DOHH2 (cell line): Measurements from ENCODE around the gene NAB2.

ENCODE experiments used
- H3F3A ChIP-seq: fragments of 200-600 bp; sonication (generic), shearing (Covaris generic); 2 replicates; pipeline ENCODE4 v1.6.0; 2016; ENCODE audit warnings: antibody characterized with exemption, mild to moderate bottlenecking; ENCODE audit not compliant: control insufficient read depth, insufficient read depth
- H3K27ac ChIP-seq: fragments of 200-600 bp; sonication (generic); 2 replicates; pipeline ENCODE4 v1.5.1; 2014; ENCODE audit warnings: low read depth, mild to moderate bottlenecking, low read length, moderate library complexity
- H3K27me3 ChIP-seq: fragments of 200-600 bp; sonication (generic); 2 replicates; pipeline ENCODE4 v1.6.1; 2014; ENCODE audit warnings: mild to moderate bottlenecking, low read length, mixed read lengths; ENCODE audit not compliant: control insufficient read depth
- H3K36me3 ChIP-seq: fragments of 200-600 bp; sonication (generic); 2 replicates; pipeline ENCODE4 v1.6.1; 2014; ENCODE audit warnings: mild to moderate bottlenecking, low read length, moderate library complexity, mixed read lengths; ENCODE audit not compliant: control insufficient read depth
- H3K4me1 ChIP-seq: fragments of 200-600 bp; sonication (generic); 2 replicates; pipeline ENCODE4 v1.6.1; 2014; ENCODE audit warnings: mild to moderate bottlenecking, low read length, mixed read lengths; ENCODE audit not compliant: control insufficient read depth
- H3K4me2 ChIP-seq: fragments of 200-600 bp; sonication (generic); 2 replicates; pipeline ENCODE4 v1.6.0; 2014; ENCODE audit warnings: mild to moderate bottlenecking, low read length, moderate library complexity
- H3K4me3 ChIP-seq: fragments of 200-600 bp; sonication (generic); 2 replicates; pipeline ENCODE4 v1.5.1; 2014; ENCODE audit warnings: mild to moderate bottlenecking, low read length, mixed read lengths
- H3K79me2 ChIP-seq: fragments of 200-600 bp; sonication (generic); 2 replicates; pipeline ENCODE4 v1.6.1; 2014; ENCODE audit warnings: mild to moderate bottlenecking, low read length, mixed read lengths; ENCODE audit not compliant: control insufficient read depth
- H3K9me2 ChIP-seq: fragments of 200-600 bp; sonication (generic); replicated peaks from 2 replicates; pipeline ENCODE4 v1.6.1; 2014; ENCODE audit warnings: mild to moderate bottlenecking, low read length, mixed read lengths; ENCODE audit not compliant: control insufficient read depth
- H3K9me3 ChIP-seq: fragments of 200-600 bp; sonication (generic); 2 replicates; pipeline ENCODE4 v1.6.1; 2014; ENCODE audit warnings: antibody characterized with exemption, low read length, mixed read lengths; ENCODE audit not compliant: control insufficient read depth, insufficient read depth
- H4K20me1 ChIP-seq: fragments of 200-600 bp; sonication (generic); 2 replicates; pipeline ENCODE4 v1.6.0; 2014; ENCODE audit warnings: low read depth, mild to moderate bottlenecking, antibody characterized with exemption, low read length, moderate library complexity; ENCODE audit not compliant: control insufficient read depth, insufficient read depth
- CTCF ChIP-seq: fragments of 200-600 bp; sonication (generic); IDR thresholded peaks from one replicate; pipeline ENCODE4 v1.5.1; 2014; ENCODE audit warnings: antibody characterized with exemption, mild to moderate bottlenecking, low read depth, low read length; ENCODE audit not compliant: poor library complexity, severe bottlenecking
- EZH2phosphoT487 ChIP-seq: fragments of 200-600 bp; sonication (generic); IDR thresholded peaks from 2 replicates; pipeline ENCODE4 v1.6.1; 2017; ENCODE audit warnings: borderline replicate concordance, mild to moderate bottlenecking, antibody characterized with exemption, low read length, moderate library complexity, mixed read lengths

Gene NAB2

GRCh38 chr12:57107456-57108155 lies 18.7 kb downstream of the NAB2 start:
- Histone ChIP-seq H3K9me2 (no peaks in the 10 kb centered on the region), H4K20me1 (peaks cover 22% of the 10 kb centered on the region; the same call in 1 of the 2 replicates), H3K4me1 (peaks cover 38% of the 10 kb centered on the region), H3K27me3 (no peaks in the 10 kb centered on the region), H3K9me3 (no peaks in the 10 kb centered on the region), H3K79me2 (peaks cover 58% of the 10 kb centered on the region), H3K4me3 (no peak overlapping the region), H3K4me2 (no peak overlapping the region), H3K27ac (no peak overlapping the region), H3K36me3 (peaks cover 76% of the 10 kb centered on the region), H3F3A (no peaks in the 10 kb centered on the region)
- no peak for TF ChIP-seq CTCF
- TF ChIP-seq EZH2phosphoT487: no peak

GRCh38 chr12:57109207-57110103 lies 20.5 kb downstream of the NAB2 start:
- no peaks in the 10 kb centered on the region for H3K27me3 ChIP-seq
- peak overlapping the region; percentile 92 for H3K4me2 ChIP-seq
- TF ChIP-seq CTCF: no peak
- no peak for TF ChIP-seq EZH2phosphoT487
- H4K20me1 ChIP-seq: peaks cover 22% of the 10 kb centered on the region; the same call in 1 of the 2 replicates
- peaks cover 42% of the 10 kb centered on the region for H3K4me1 ChIP-seq
- peaks cover 58% of the 10 kb centered on the region for H3K79me2 ChIP-seq
- H3K4me3 ChIP-seq: peak overlapping the region; percentile 83
- H3K27ac ChIP-seq: peak overlapping the region; percentile 90
- no peaks in the 10 kb centered on the region for H3F3A ChIP-seq
- H3K36me3 ChIP-seq: peaks cover 62% of the 10 kb centered on the region
- no peaks in the 10 kb centered on the region for H3K9me3 ChIP-seq
- H3K9me2 ChIP-seq: no peaks in the 10 kb centered on the region

GRCh38 chr12:57110104-57111030 lies 21.5 kb downstream of the NAB2 start:
- H3K79me2 ChIP-seq: peaks cover 58% of the 10 kb centered on the region
- no peaks in the 10 kb centered on the region for H3F3A ChIP-seq
- H3K36me3 ChIP-seq: peaks cover 53% of the 10 kb centered on the region
- peak overlapping the region; percentile 83 for H3K4me3 ChIP-seq
- H3K27me3 ChIP-seq: no peaks in the 10 kb centered on the region
- H3K4me1 ChIP-seq: peaks cover 42% of the 10 kb centered on the region
- peak overlapping the region; percentile 90 for H3K27ac ChIP-seq
- no peak for TF ChIP-seq EZH2phosphoT487
- TF ChIP-seq CTCF: peak; percentile 35
- no peaks in the 10 kb centered on the region for H3K9me2 ChIP-seq
- H3K4me2 ChIP-seq: peak overlapping the region; percentile 92
- H4K20me1 ChIP-seq: peaks cover 22% of the 10 kb centered on the region; the same call in 1 of the 2 replicates
- H3K9me3 ChIP-seq: no peaks in the 10 kb centered on the region
